Muscle of back (tissue), 13 donors: Measurements from ENCODE around the gene ANKRD18B. TPM values are rescaled to one million over a fixed set of nuclear protein-coding genes. Genes with fewer than 3 reads are reported as not detected.
"Not testable (repeated sequence)": the region's sequence is repeated elsewhere in the genome, so short reads cannot be mapped to it uniquely, and the experiment has no call there.

Experiments used
- DNase-seq, 3 donors: peaks; one replicate each; pipeline versions ENCODE4 v3.0.0 to v3.0.0-alpha.2; 2013
- long read RNA-seq, 9 donors: transcript quantifications; one replicate each; lab custom pipeline, GENCODE V29; 2026
- polyA plus RNA-seq, 10 donors: library from polyadenylated mRNA; unstranded; fragments of 120-200 nt; gene quantifications; one replicate each; pipeline ENCODE4 v1.2.1, GENCODE V29; 2013; ENCODE audit not compliant: insufficient read length in 10 of 10

The ANKRD18B gene
- polyA plus RNA-seq, result 1 to 10 TPM in 3 of 10 donors, under 1 TPM in 7; 0.31 to 1.6 (median 0.75) TPM
- long read RNA-seq, donor 1, result 0 reads
- long read RNA-seq, donor 2, partial matches to known transcripts, result 0 of 1 reads
- long read RNA-seq, donor 2, other reads (novel, unspliced or antisense), result 0 of 1 reads
- long read RNA-seq, donor 3, result 0 reads
- long read RNA-seq, donor 4, result 0 reads
- long read RNA-seq, donor 5, partial matches to known transcripts, result 0 of 1 reads
- long read RNA-seq, donor 5, other reads (novel, unspliced or antisense), result 0 of 1 reads
- long read RNA-seq, donor 6, result 0 reads
- long read RNA-seq, donor 7, result 0 reads
- long read RNA-seq, donor 8, result 0 reads
- long read RNA-seq, donor 9, result 0 reads

DNA sequence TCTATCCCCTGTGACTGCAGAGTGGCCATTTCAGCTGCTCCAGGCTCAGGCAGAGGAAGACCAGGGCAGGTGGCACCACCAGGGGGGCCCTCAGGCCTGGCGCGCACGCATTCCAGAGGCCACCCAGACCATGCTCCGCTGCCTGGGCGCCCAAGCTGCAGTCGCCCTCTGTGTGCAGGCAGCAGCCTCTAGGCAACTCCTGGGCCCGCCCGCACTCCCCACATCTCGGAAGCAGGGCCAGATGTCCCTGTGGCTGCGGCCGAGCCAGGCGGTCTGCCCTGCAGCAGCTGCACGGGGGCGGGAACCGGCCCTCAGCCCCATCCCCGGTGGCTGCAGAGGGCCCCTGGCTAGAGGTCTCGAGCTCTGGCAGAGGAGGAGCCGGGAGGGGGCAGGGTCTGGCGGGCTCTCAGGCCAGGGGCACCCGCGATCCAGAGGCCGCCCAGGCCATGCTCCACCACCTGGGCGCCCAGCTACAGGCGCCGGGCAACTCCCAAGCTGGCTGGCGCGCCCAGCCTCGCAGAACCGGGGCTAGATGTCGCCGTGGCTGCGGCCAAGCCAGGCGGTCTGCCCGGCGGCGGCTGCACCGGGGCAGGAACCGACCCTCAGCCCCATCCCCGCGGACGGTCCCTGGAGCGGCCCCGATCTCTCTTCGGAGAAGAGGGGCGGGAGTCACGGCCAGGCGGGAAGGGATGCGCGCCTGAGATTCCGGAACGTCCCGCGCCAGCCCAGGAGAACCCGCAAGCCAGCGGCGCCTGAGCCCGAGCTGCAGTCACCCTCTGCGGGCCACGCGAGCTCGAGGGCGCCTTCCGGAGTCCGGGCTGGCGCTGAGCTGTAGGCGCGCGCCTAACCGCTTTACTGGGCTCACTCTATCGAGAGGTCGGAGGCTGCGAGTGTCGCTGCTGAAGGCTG, at the start of gene ANKRD18B:
Gene ANKRD18B, plus strand, starts transcription at position 855 of the 909 bp plus-strand sequence. CDS start 239 bp downstream, outside the sequence.
- peak in 2 of 3 donors; percentile 33 to 67 for DNase-seq

- DNase-seq, result no peak
These were observed 48.7 kb upstream of the ANKRD18B start for GRCh38 chr9:33475357-33475756.

DNA sequence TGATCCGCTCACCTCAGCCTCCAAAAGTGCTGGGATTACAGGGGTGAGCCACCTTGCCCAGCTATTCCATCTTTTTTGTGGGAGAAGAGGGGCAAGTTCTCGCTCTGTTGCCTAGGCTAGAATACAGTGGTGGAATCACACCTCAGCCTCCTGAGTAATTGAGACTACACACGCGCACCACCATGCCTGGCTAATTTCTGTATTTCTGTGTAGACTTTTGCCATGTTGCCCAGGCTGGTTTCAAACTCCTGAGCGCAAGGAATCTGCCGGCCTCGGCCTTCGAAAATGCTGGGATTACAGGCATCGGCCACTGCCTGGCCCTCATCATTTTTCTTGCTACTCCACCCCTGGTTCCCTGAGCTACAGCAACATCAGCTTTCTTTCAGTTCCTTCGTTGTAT, 47.5 kb upstream of the ANKRD18B start:
- DNase-seq, result no peak

DNA sequence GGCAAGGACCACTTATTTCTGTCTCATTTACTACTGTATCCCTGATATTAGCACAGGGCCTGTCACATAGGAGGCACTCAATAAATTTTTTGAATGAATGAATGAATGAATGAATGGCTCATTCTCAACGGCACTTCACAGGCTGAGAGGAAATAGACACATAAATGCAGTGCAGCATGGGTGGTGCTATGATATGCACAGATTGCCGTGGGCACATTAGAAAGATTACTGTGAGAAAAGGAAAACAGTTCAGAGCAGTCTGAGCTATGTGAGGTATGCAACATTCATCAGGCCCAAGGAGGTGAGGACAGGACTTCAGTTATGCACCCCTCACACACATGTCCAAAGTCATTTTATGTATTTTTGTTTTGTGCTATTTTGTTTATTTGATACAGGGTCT, 43.9 kb upstream of the ANKRD18B start:
- no peak for DNase-seq

- no peak for DNase-seq
These were observed 43.1 kb upstream of the ANKRD18B start for GRCh38 chr9:33480976-33481375.

- not testable (repeated sequence) for DNase-seq
These were observed 38.7 kb upstream of the ANKRD18B start for GRCh38 chr9:33485312-33485711.

GRCh38 chr9:33489066-33489465, 35.0 kb upstream of the ANKRD18B start:
- DNase-seq, result peak; percentile 15 to 48 (median 31)

GRCh38 chr9:33493819-33494218, 30.2 kb upstream of the ANKRD18B start:
- DNase-seq, result not testable (repeated sequence)

GRCh38 chr9:33498387-33498786, 25.7 kb upstream of the ANKRD18B start:
- DNase-seq, result peak in 1 of 3 donors; percentile 21

- DNase-seq, result peak in 1 of 3 donors; percentile 91
These were observed 17.3 kb upstream of the ANKRD18B start for GRCh38 chr9:33506626-33507370.

DNA sequence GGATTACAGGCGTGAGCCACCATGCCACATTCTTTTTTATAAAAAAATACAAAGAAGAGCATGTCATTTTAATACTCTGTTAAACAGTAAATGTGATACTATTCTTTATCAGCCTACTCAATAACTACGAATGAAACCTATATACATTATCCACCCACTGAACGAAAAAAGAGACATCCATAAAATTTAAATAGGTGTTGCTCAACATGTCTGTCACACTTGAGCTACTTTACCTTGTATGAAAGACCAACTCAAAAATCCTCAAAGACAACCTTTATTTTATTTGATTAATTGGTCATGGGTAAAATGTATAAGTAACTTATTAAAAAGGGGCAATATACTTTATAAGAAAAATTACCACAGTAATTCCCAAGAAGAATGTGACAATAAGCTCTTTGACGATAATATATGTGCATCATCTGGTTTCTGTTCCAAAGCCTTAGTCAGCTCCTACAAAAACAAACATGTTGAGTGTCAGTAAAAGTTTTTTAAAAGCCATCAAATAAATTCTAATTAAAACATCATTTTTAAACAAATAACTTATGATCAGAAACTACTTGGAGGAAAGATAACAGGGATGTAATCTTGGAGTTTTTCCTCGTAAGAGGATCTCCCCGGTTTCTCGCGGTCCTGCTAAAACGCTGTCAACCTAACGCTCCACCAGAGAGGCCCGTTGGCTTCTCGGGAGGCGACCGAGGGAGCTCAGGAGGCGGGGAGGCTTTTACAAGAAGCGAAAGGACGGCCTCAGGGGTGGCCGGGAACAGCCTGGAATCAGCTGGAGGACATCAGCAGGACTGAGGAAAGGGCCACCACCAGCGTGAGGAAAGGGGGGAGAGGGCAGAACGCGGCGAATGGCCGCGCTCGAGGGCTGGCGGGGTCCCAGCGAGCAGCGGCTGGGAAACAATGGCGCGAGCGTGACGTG, 13.5 kb upstream of the ANKRD18B start:
- DNase-seq, result peak; percentile 65 to 93 (median 88)

DNA sequence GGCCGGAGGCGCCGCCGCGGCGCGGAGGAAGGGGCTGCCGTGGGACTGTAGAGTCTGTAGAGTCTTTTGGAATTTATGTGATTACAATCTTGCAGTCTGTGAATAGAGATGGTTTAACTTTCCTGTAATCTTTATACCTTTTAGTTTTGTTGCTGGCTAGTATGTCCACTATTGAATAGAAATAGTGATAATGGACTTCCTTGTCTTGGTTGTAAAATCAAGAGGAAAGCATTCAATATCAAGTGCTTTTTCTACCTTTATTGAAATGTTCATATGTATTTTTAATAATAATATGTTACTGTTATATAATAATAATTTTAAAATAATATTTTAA, 12.9 kb upstream of the ANKRD18B start:
- DNase-seq, result not testable (repeated sequence)

DNA sequence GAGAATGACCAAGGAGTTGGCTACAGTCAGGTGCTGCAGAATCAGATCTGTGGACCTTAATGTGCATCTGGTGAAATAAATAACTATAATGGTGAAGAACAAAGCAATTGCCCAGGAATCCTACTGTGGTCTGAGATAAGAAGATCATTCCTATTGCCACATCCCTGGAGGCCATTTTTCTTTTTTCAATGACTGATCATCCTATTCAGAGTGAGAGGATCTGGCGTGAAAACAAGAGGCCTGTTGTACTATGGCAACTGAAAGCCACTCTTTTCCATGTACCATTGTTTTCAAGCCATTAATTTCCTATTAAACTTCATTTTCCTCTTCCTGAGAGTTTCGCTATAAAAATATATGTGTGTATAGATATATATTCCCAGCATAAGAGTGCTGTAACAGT, 11.5 kb upstream of the ANKRD18B start:
- not testable (repeated sequence) for DNase-seq

GRCh38 chr9:33515342-33515995, 8.6 kb upstream of the ANKRD18B start:
- not testable (repeated sequence) for DNase-seq

DNA sequence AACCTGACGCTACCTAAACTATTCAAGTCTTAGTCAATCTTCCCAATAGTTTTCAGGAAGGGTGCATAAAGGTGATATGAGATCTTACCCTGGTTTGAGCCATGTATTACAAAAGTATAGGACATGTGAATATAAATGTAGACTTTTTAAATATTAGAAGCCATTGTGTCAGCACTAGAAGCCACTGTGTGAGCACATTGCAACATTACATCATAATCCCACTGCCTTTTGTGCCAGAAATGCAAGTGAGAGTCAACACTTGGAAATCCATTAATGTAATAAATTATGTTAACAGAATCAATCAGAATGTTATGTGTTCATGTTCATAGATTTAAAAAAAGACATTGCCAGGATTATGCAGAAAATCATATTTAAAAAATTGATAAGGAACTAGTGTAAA, 7.7 kb upstream of the ANKRD18B start:
- not testable (repeated sequence) for DNase-seq

GRCh38 chr9:33517373-33517772, 6.7 kb upstream of the ANKRD18B start:
- no peak for DNase-seq

- DNase-seq, result not testable (repeated sequence)
These were observed 6.0 kb upstream of the ANKRD18B start for GRCh38 chr9:33517934-33518577.

GRCh38 chr9:33521861-33522260, 2.2 kb upstream of the ANKRD18B start:
- not testable (repeated sequence) for DNase-seq

DNA sequence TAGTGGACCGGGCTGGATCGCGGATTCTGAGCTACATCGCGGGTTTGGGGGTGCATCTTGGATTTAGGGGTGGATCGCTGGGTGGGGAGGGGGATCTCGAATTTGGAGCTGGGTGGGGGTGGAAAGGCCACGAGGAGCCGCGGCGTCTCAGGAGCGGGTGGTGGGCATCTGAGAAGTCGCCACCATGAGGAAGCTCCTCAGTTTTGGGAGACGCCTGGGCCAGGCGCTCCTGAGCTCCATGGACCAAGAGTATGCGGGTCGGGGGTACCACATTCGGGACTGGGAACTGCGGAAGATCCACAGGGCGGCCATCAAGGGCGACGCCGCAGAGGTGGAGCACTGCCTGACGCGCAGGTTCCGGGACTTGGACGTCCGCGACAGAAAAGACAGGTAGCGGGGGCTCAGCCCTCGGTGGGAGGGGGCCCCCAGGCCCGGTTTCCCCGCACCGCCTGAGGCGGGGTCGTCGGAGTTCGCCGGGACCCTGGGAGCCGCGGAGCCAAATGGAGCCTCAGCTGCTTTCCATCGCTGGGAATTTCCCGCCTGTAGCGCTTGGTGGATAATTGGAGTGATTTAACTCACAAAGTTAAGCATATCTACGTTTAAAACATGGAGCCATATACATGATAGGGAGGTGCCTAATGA, 376 bp downstream of the ANKRD18B start:
- peak in 1 of 3 donors; percentile 31 for DNase-seq
